Measurements from ENCODE around the gene ZNF586.
"Not testable (repeated sequence)": the region's sequence is repeated elsewhere in the genome, so short reads cannot be mapped to it uniquely, and the experiment has no call there.

Gene ZNF586

GRCh38 chr19:57789288-57789687 is 19.8 kb downstream of the ZNF586 start:
- no peak for DNase-seq (ENCODE audit: low read depth in 2 of 2, low spot score in 1 of 2)

DNA sequence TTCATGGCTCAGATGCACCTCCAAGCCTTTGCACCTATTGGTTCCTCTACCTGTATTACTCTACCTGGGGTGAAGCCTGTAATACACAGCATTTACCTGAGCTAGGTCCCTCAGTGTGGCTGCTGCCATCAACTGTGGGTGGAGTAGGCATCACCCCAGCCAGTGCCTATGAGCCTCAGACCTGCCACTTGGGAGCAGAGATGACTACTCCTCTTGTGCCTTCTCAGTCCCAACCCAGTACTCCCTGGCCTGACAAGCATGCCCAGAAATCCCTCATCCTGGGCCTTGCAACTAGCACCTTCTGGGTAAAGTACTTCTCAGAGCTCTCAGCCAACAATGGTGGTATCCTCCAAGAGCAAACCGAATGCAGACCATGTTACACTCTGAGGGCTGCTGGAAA is 27.1 kb downstream of the ZNF586 start:
- DNase-seq (ENCODE audit: low read depth in 2 of 2, low spot score in 1 of 2), result not testable (repeated sequence)

GRCh38 chr19:57800696-57801095 is 31.2 kb downstream of the ZNF586 start:
- DNase-seq (ENCODE audit: low read depth in 2 of 2, low spot score in 1 of 2), result no peak

DNA sequence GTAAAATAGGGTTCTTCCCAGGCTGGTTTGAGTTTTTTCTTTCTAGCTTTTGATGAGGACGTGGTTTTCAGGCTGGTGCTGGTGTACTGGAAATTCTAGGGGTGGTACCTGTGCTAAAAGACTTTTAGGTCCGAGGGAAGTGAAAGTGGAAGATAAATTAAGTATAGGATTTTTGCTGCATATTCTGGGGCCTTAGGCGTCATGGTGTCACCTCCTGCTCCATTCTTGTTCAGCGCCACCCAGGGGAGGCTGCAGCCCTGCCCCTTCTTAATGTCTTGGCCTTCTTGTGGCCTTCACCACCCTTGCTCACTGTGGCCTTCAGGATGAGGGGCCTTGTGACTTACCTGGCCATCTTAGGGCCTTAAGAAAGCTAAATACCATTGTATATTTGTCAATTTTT is 32.8 kb downstream of the ZNF586 start:
- DNase-seq (ENCODE audit: low read depth in 2 of 2, low spot score in 1 of 2), result no peak

GRCh38 chr19:57803265-57803593 is 33.8 kb downstream of the ZNF586 start:
- no peak for DNase-seq (ENCODE audit: low read depth in 2 of 2, low spot score in 1 of 2)

DNA sequence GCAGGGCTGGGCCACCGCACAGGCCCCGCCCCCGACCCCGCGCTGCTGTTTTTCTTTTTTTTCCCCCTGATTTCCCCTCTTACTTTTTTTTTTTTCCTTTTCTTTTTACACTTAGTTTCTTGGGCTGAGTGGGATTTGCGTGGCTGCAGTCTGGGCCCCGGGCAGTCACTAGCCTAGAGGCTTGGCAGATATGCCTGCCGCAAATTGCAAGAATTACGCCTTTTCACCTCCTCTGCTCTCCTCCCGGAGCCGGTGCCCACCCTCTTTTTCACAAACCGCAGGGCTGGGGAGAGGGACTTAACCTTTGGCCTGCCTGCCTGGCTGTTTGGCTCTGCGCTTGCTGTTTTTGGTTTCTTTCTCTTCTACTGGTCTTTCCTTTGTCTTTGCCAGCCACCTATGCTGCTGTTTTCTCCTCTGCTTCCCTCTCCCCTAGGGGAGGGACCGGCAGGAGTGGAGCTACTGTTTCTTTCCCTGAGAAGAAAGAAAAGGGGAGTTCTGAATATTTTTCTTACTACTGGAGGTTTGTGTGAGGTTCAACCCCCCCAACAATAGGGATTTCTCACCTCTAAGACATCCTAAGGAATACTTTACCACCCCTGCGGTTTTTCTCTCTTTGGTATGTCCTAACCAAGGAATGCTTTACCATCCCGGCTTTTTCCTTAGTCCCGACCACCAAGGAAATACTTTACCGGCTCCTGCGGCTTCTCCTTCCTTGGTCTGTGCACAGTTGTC is 34.3 kb downstream of the ZNF586 start:
- DNase-seq (ENCODE audit: low read depth in 2 of 2, low spot score in 1 of 2), result no peak

- no peak for DNase-seq (ENCODE audit: low read depth in 2 of 2, low spot score in 1 of 2)
Observed at GRCh38 chr19:57807541-57807940, 38.1 kb downstream of the ZNF586 start.

- DNase-seq (ENCODE audit: low read depth in 2 of 2, low spot score in 1 of 2), result not testable (repeated sequence)
Observed at GRCh38 chr19:57810410-57811295, 41.2 kb downstream of the ZNF586 start.

DNA sequence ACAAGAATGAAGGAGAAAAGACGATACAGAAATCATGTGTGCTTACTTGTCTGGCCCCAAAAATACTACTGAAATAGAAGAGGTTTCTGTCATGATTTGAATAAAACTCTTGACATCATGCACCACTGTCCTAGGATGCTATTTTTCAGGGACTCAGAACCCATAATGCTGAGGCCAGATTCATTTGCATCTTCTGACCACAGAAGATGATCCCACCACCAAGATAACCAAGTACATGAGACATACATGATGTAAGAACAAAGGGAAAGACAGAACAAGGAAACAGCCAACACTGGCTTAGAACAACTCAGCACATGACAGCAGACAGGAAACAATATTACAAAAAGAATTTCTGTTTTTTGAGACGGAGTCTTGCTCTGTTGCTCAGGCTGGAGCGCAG is 42.8 kb downstream of the ZNF586 start:
- DNase-seq (ENCODE audit: low read depth in 2 of 2, low spot score in 1 of 2), result no peak

- not testable (repeated sequence) for DNase-seq (ENCODE audit: low read depth in 2 of 2, low spot score in 1 of 2)
Observed at GRCh38 chr19:57812975-57813820, 43.7 kb downstream of the ZNF586 start.

DNA sequence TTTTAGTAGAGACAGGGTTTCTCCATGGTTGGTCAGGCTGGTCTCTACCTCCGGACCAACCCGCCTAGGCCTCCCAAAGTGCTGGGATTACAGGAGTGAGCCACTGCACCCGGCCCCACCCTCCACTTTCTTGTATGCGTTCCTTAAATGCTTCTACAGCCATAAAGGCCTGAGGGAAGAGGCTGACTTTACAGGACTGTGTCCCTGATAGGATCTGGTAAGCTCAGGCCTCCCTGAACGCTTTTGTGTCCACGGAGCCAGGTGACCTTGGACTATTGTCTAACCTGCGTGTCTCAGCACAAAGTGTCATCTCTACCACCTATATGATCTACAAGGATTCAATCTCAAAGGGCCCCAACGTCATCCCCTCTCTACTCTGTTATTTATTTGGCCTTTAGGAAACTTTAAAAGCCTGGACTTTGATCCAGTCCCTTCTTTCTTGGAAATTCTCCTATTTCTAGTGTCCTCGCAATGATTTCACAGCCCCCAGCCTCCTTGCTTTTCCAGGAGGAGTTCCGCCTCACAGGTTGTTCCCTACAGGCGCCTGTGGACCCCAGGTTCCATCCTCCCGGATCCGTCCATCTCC is 44.5 kb downstream of the ZNF586 start:
- no peak for DNase-seq (ENCODE audit: low read depth in 2 of 2, low spot score in 1 of 2)

- peak; percentile 37 to 43 for DNase-seq (ENCODE audit: low read depth in 2 of 2, low spot score in 1 of 2)
Observed at GRCh38 chr19:57814505-57815246, 45.2 kb downstream of the ZNF586 start, which contains the start of gene ZNF552. TSS of gene ZNF552 (minus strand) at chr19:57814913. CDS start at chr19:57814743, 170 bp downstream.

GRCh38 chr19:57815247-57816075 is 46.0 kb downstream of the ZNF586 start:
- DNase-seq (ENCODE audit: low read depth in 2 of 2, low spot score in 1 of 2), result no peak

DNA sequence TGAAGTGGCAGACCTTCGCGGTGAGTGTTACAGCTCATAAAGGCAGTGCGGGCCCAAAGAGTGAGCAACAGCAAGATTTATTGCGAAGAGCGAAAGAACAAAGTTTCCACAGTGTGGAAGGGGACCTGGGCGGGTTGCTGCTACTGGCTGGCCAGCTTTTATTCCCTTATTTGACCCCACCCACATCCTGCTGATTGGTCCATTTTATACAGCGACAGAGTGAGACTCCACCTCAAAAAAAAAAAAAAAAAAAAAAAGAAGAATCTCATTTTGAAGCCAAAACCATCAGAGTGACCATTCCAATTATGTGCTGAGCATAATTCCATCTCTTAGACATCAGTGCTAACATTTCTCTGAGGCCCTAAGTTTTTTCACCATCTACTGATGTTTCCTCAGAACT is 47.2 kb downstream of the ZNF586 start:
- DNase-seq (ENCODE audit: low read depth in 2 of 2, low spot score in 1 of 2), result no peak

DNA sequence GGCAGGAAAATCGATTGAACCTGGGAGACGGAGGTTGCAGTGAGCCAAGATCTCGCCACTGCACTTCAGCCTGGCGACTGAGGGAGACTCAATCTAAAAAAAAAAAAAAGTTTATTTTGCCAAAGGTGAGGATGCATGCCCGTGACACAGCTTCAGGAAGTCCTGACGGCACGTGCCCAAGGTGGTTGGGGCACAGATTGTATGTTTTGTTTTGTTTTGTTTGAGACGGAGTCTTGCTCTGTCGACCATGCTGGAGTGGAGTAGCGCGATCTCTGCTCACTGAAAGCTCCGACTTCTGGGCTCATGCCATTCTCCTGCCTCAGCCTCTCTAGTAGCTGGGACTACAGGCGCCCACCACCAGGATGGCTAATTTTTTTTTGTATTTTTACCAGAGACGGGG is 48.5 kb downstream of the ZNF586 start:
- no peak for DNase-seq (ENCODE audit: low read depth in 2 of 2, low spot score in 1 of 2)

- DNase-seq (ENCODE audit: low read depth in 2 of 2, low spot score in 1 of 2), result no peak
Observed at GRCh38 chr19:57818378-57818777, 48.9 kb downstream of the ZNF586 start.

- peak; percentile 39 to 63 for DNase-seq (ENCODE audit: low read depth in 2 of 2, low spot score in 1 of 2)
Observed at GRCh38 chr19:57819475-57820148, 50.1 kb downstream of the ZNF586 start.

GRCh38 chr19:57820599-57820998 is 51.1 kb downstream of the ZNF586 start:
- DNase-seq (ENCODE audit: low read depth in 2 of 2, low spot score in 1 of 2), result no peak

- not testable (repeated sequence) for DNase-seq (ENCODE audit: low read depth in 2 of 2, low spot score in 1 of 2)
Observed at GRCh38 chr19:57821095-57821494, 51.6 kb downstream of the ZNF586 start.
